SK-N-SH treated with all-trans-retinoic acid at 6 μM for 48 hours (cell line): ENCODE data around the gene ERI3.

Experiments used
- ATAC-seq: fragments of 200-7000 bp; cut with Tn5 transposase; 3 replicates; pipeline ENCODE4 v1.9.1; 2020; ENCODE audit warnings: mild to moderate bottlenecking, moderate library complexity
- ARNTL ChIP-seq: fragments of 450-650 bp; formaldehyde crosslinking; IDR thresholded peaks from 2 replicates; pipeline ENCODE4 v1.5.0; 2020; ENCODE audit warnings: low read depth, mild to moderate bottlenecking, moderate library complexity, borderline replicate concordance
- BACH2 ChIP-seq: fragments of 250-450 bp; sonication (Bioruptor Pico); IDR thresholded peaks from 2 replicates; pipeline ENCODE4 v1.9.0; 2021; ENCODE audit warnings: mild to moderate bottlenecking, borderline replicate concordance
- CREB5 ChIP-seq: fragments of 250-450 bp; sonication (Bioruptor Pico); IDR thresholded peaks from 2 replicates; pipeline ENCODE4 v1.5.1; 2020; ENCODE audit warnings: low read depth, mild to moderate bottlenecking, moderate library complexity
- CSDC2 ChIP-seq: fragments of 250-450 bp; sonication (Bioruptor Pico); IDR thresholded peaks from 2 replicates; pipeline ENCODE4 v1.5.0; 2020; ENCODE audit warnings: mild to moderate bottlenecking, moderate library complexity
- CSRNP3 ChIP-seq: fragments of 250-450 bp; sonication (Bioruptor Pico); IDR thresholded peaks from 2 replicates; pipeline ENCODE4 v1.5.1; 2021; ENCODE audit warnings: mild to moderate bottlenecking, moderate library complexity
- ESRRG ChIP-seq: fragments of 250-450 bp; sonication (Bioruptor Pico); IDR thresholded peaks from 2 replicates; pipeline ENCODE4 v1.6.1; 2021; ENCODE audit warnings: mild to moderate bottlenecking
- ISL1 ChIP-seq: fragments of 250-450 bp; sonication (Bioruptor Pico); IDR thresholded peaks from 2 replicates; pipeline ENCODE4 v2.1.2; 2022; ENCODE audit warnings: mild to moderate bottlenecking, moderate library complexity
- OSR1 ChIP-seq: fragments of 250-450 bp; sonication (Bioruptor Pico); IDR thresholded peaks from 2 replicates; pipeline ENCODE4 v1.8.0; 2022; ENCODE audit warnings: moderate library complexity, mild to moderate bottlenecking, inconsistent platforms
- PATZ1 ChIP-seq: fragments of 250-450 bp; sonication (Bioruptor Pico); IDR thresholded peaks from 2 replicates; pipeline ENCODE4 v1.8.0; 2020; ENCODE audit warnings: mild to moderate bottlenecking, moderate library complexity, borderline replicate concordance
- POU6F1 ChIP-seq: fragments of 250-450 bp; sonication (Bioruptor Pico); IDR thresholded peaks from 2 replicates; pipeline ENCODE4 v1.8.0; 2021; ENCODE audit warnings: low read depth, mild to moderate bottlenecking, moderate library complexity, borderline replicate concordance
- PPARA ChIP-seq: fragments of 250-450 bp; sonication (Bioruptor Pico); IDR thresholded peaks from 2 replicates; pipeline ENCODE4 v1.5.0; 2020; ENCODE audit warnings: mild to moderate bottlenecking, borderline replicate concordance
- SNAI2 ChIP-seq: fragments of 250-450 bp; sonication (Bioruptor Pico); IDR thresholded peaks from 2 replicates; pipeline ENCODE4 v1.5.0; 2020; ENCODE audit warnings: mild to moderate bottlenecking, moderate library complexity
- TCF4 ChIP-seq: fragments of 250-450 bp; sonication (Bioruptor Pico); IDR thresholded peaks from 2 replicates; pipeline ENCODE4 v1.8.0; 2021; ENCODE audit warnings: mild to moderate bottlenecking, moderate library complexity, borderline replicate concordance
- TOX ChIP-seq: fragments of 250-450 bp; sonication (Bioruptor Pico); IDR thresholded peaks from 2 replicates; pipeline ENCODE4 v1.8.0; 2021; ENCODE audit warnings: mild to moderate bottlenecking, moderate library complexity, borderline replicate concordance
- ZC3H10 ChIP-seq: fragments of 250-450 bp; sonication (Bioruptor Pico); IDR thresholded peaks from 2 replicates; pipeline ENCODE4 v1.5.1; 2021; ENCODE audit warnings: mild to moderate bottlenecking, moderate library complexity
- ZFP3 ChIP-seq: fragments of 250-450 bp; sonication (Bioruptor Pico); IDR thresholded peaks from 2 replicates; pipeline ENCODE4 v1.5.0; 2020; ENCODE audit warnings: mild to moderate bottlenecking, moderate library complexity
- ZFP30 ChIP-seq: fragments of 450-650 bp; formaldehyde crosslinking; IDR thresholded peaks from 2 replicates; pipeline ENCODE4 v1.5.0; 2022; ENCODE audit warnings: mild to moderate bottlenecking, moderate library complexity
- ZNF70 ChIP-seq: fragments of 450-650 bp; formaldehyde crosslinking; IDR thresholded peaks from 2 replicates; pipeline ENCODE4 v1.5.0; 2020; ENCODE audit warnings: mild to moderate bottlenecking, moderate library complexity
- ZNF8 ChIP-seq: fragments of 450-650 bp; formaldehyde crosslinking; IDR thresholded peaks from 2 replicates; pipeline ENCODE4 v1.5.0; 2020; ENCODE audit warnings: mild to moderate bottlenecking, moderate library complexity

The ERI3 gene

GRCh38 chr1:44282704-44283426 lies 72.2 kb downstream of the ERI3 start:
- TF ChIP-seq ZFP3 (CRISPR knock-in tag) (no peak), BACH2 (CRISPR knock-in tag) (no peak), CSDC2 (CRISPR knock-in tag) (no peak), TOX (CRISPR knock-in tag) (no peak), SNAI2 (CRISPR knock-in tag) (no peak), POU6F1 (CRISPR knock-in tag) (no peak), ZNF8 (CRISPR knock-in tag) (no peak), CSRNP3 (CRISPR knock-in tag) (no peak), ARNTL (CRISPR knock-in tag) (no peak), ZC3H10 (CRISPR knock-in tag) (no peak), PATZ1 (no peak), TCF4 (CRISPR knock-in tag) (no peak), ISL1 (no peak)
- TF ChIP-seq, all 23 proteins: peak for 0
- ATAC-seq, result no peak

GRCh38 chr1:44281962-44282703 lies 72.9 kb downstream of the ERI3 start:
- TF ChIP-seq PPARA (CRISPR knock-in tag) (no peak), ISL1 (no peak), ZNF70 (CRISPR knock-in tag) (no peak), OSR1 (CRISPR knock-in tag) (no peak), BACH2 (CRISPR knock-in tag) (no peak), ESRRG (CRISPR knock-in tag) (no peak), PATZ1 (no peak), CREB5 (CRISPR knock-in tag) (no peak), POU6F1 (CRISPR knock-in tag) (no peak), ZFP3 (CRISPR knock-in tag) (no peak), CSRNP3 (CRISPR knock-in tag) (no peak), SNAI2 (CRISPR knock-in tag) (no peak), TOX (CRISPR knock-in tag) (no peak), ZNF8 (CRISPR knock-in tag) (no peak), TCF4 (CRISPR knock-in tag) (no peak), ZFP30 (CRISPR knock-in tag) (no peak), ZC3H10 (CRISPR knock-in tag) (no peak), CSDC2 (CRISPR knock-in tag) (no peak), ARNTL (CRISPR knock-in tag) (no peak)
- ATAC-seq, result no peak
